PFSK-1 (cell line): ENCODE results near the gene UGGT1.

Experiments used
- FOXP2 ChIP-seq: optimal IDR thresholded peaks from 2 replicates; pipeline ENCODE3; 2011; ENCODE audit warnings: borderline replicate concordance, control low read depth, inconsistent platforms; ENCODE audit not compliant: insufficient read depth; ENCODE audit errors: extremely low read length, extremely low read depth
- POLR2AphosphoS5 ChIP-seq: IDR thresholded peaks from 2 replicates; pipeline ENCODE4 v1.6.1; 2012; ENCODE audit warnings: low read depth, mild to moderate bottlenecking, control low read depth, low read length, moderate library complexity
- SIN3A ChIP-seq: IDR thresholded peaks from 2 replicates; pipeline ENCODE4 v1.6.1; 2012; ENCODE audit warnings: mild to moderate bottlenecking, low read length, moderate library complexity, borderline replicate concordance; ENCODE audit not compliant: insufficient read depth
- TAF1 ChIP-seq: IDR thresholded peaks from 2 replicates; pipeline ENCODE4 v1.6.1; 2012; ENCODE audit warnings: low read length, control low read depth, borderline replicate concordance; ENCODE audit not compliant: insufficient read depth

GRCh38 chr2:128241896-128242295, 150.9 kb downstream of the UGGT1 start:
- TF ChIP-seq POLR2AphosphoS5 (no peak), TAF1 (no peak), SIN3A (no peak), FOXP2 (no peak)
